ENCODE data around the gene DLG4.

DLG4 gene

GRCh38 chr17:7219812-7220592 lies at the start of gene DLG4, which contains the start of gene ACADVL:
DLG4 (minus strand) TSS chr17:7219836.
ACADVL (plus strand) TSS chr17:7219938; CDS start chr17:7219985, 47 bp downstream.
- peak; percentile 85 for DNase-seq

DNA sequence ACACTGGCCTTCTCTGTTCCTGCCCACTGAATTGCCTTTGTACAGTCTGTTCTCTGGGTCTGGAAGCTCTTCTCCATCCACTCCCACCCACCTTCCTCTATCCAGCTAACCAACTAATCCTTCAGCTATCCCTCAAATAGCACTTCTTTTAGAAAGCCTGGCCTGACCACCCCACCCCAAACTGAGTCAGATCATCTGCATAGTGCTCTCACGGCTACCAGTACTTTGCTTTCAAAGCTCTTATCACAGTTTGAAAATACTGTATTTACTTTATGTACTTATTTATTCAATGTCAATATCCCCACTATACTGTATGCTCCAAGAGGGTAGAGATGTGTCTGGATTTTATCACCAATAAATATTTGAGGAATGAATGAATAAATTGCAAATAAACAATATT lies 47.1 kb upstream of the DLG4 start:
- no peak for DNase-seq

- DNase-seq = no peak
Observed at GRCh38 chr17:7263801-7264078, 44.1 kb upstream of the DLG4 start.

DNA sequence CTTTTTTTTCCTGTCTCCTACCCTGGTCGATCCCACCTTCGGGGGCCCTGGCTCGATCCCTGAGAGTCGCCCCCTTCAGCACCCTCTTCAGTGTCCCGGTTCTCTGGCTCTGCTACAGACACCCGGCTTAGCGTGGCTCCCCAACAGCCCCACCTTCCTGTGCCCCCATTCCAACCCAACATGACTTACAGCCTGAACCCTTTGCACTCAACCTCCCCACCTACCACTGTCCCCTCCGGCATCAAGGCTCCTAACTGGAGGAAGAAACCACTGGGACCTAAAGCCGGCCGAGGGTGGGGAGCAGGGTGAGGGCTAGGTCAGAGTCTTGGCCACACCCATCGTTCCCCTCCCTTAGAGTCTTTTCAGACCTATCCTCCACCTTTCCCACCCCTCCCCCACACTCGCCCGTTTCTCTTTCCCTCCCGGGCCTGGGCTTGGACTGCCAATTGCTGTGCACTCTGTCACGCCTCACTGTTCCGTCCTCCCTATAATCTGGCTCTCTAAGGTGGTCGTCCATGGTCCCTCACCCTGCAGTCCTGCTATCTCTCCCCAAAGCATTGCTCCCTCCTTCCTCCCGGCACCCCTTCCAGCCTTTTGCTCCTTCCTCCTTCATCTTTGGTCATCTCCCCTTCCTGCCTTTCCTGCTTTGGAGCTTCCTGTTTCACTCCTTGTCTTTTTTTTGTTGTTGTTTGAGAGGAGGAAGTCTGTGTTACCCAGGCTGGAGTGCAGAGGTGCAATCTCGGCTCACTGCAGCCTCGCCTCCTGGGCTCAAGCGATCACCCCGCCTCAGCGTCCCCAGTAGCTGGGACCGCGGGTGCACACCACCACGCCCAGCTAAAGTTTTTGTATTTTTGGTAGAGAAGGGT lies 43.5 kb upstream of the DLG4 start:
- no peak for DNase-seq

GRCh38 chr17:7262192-7262934 lies 42.7 kb upstream of the DLG4 start, which contains the start of gene CLDN7:
CLDN7 (minus strand) TSS chr17:7262478; CDS start chr17:7262043, 435 bp downstream.
- no peak for DNase-seq

DNA sequence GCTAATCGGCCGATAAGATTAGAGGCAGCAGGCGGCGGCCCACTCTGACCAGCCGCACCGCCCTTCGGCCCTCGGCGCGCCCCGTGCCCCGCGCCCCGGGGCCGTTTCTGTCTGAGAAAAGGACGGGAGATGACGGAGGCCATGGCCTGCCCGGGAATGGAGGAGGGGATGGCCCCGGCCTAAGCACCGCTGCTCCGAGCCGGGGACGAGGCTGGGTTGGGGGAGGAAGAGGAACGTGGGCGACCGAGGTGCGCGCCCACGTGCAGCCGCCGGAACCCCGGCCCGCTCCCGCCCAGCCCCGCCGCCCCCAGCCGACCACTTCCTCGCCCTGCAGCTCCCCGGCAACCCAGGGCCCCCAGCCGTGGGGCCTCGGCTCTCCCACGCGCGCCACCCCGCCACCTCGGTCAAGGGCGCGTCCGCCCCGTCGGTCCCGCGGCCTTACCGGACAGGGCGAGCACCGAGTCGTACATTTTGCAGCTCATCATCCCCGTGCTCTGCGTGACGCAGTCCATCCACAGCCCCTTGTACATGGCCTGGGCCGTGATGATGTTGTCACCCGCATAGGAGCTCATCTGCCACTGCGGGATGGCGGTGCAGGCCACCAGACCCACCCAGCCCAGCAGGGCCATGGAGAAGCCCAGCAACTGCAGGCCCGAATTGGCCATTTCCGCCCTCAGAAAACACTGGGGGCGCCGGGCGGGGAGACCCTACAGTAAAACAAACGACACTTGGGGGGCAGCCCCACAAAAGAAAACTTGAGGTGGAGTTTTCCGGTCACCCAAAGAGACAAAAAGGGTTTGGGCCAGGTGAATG lies 41.9 kb upstream of the DLG4 start:
- DNase-seq = no peak

- DNase-seq = no peak
Observed at GRCh38 chr17:7260651-7261378, 41.2 kb upstream of the DLG4 start.

DNA sequence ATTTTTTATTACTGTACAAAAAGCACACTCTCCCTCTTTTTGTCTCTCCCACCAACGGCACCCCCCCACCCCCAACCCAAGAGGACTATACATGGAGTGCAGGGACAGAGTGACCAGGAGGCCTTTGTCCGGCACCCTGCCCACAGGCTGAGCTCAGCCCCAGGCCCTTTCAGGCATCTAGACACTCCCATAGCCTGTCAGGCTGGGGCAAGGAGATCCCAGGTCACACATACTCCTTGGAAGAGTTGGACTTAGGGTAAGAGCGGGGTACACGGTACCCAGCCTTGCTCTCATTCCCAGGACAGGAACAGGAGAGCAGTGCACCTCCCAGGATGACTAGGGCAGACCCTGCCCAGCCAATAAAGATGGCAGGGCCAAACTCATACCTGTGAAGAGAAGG lies 40.5 kb upstream of the DLG4 start:
- no peak for DNase-seq

DNA sequence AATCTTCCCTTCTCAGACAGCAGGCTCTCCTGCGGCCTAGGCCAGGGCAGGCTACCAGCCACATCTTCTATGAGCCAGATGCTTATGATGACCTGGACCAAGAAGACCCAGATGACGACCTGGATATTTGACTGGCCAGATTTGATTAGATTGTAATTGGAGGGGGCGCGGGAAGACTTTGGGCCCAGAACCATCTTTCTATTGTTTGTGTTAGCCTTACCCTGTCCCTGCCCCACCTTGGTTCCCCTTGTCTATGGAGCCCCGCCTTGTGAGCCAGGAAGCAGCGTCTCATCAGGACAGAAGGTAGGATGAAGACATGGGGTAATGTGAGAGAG lies 39.9 kb upstream of the DLG4 start:
- DNase-seq = no peak

- no peak for DNase-seq
Observed at GRCh38 chr17:7258731-7259554, 39.3 kb upstream of the DLG4 start.

- DNase-seq = no peak
Observed at GRCh38 chr17:7256766-7257456, 37.3 kb upstream of the DLG4 start.

DNA sequence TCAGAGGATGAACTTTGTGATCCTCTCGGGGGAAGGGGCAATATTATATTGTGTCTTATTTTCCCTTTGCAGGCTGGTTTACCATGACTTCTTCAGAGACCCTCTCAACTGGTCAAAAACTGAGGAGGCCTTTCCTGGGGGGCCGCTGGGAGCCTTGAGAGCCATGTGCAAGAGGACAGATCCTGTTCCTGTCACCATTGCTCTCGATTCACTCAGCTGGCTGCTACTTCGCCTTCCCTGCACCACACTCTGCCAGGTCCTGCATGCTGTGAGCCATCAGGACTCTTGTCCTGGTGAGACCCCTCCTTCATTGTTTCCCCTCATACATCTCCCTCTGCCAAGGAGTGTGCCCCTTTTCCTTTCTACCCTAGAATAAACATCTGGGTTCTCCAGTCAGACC lies 34.9 kb upstream of the DLG4 start:
- DNase-seq = no peak

- DNase-seq = no peak
Observed at GRCh38 chr17:7253082-7253481, 33.4 kb upstream of the DLG4 start.

GRCh38 chr17:7252176-7253043 lies 32.8 kb upstream of the DLG4 start, which contains the start of gene ELP5:
ELP5 (plus strand) TSS chr17:7252215; CDS start chr17:7252551, 336 bp downstream.
- DNase-seq = peak; percentile 89

DNA sequence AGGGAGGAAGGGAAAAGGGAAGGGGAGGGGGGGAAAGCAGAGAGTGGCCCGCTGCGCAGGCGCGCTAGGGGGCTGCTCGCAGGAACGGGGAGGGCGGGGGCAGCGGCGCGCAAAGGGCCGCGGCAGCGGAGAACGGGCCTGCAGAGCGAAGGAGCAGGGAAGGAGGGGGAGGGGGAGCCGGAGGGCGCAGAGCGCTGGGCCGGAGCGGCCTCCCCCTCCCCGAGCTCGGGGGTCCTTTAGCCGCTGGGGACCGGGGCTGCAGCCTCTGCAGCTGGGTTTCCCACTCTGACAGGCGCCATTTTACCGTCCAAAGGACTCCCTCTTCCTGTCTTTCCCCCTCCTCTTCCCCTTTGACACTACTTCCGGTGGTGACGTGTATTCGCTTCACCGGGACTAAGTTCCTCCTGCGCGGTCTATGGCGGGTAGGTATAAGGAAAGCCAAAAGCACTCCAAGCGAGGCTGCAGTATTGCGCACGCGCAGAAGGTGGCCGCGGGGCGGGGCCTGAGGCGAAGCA lies 32.1 kb upstream of the DLG4 start, which contains the start of gene CTDNEP1:
Gene CTDNEP1 (minus strand): TSS at position 74 of the 515 bp plus-strand sequence. CDS start 438 bp downstream, outside the sequence.
- DNase-seq = peak; percentile 92

DNA sequence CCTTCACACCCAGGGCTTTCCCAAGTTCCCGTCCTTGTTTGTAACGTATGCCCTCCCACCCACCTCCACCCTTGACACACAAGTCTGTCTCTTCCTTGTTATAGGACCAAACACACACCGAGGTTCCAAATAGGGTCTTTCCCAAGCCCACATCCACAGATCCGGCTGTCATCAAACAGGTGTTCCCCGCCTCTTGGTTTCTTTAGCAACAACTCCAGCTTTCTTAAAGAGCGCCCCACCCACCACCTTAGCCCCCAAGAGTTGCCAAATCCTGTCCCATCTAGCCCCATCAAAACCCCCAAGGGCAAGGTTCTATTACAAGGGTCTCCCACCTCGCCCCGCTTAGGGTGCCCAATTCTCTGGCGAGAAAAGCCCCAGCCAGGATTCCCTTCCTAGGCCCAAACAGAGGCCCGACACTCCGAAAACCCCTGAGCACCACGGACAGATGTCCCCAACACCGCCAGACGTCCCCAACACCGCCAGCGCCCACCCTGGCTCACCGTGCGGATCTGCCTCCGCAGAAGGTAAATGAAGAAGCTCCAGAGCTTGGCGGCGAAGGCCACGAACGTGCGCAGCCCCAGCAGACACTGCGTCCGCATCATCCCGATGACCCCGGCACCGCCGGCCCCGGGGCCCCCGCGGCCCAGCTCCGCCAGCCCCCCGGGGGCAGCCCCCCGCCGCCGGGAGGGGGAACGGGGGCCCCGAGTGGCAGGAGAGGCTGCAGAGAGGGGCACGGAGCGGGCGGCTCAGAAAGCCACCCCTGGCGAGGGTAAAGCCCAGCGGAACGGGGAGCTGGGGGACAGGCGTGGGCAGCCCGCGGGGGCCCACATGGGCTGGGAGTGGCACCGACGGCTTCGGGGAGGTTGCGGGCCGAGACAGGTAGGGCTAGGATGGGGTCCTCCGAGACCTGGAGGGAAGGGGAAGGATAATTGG lies 31.3 kb upstream of the DLG4 start:
- DNase-seq = no peak

- no peak for DNase-seq
Observed at GRCh38 chr17:7249830-7250229, 30.2 kb upstream of the DLG4 start.

DNA sequence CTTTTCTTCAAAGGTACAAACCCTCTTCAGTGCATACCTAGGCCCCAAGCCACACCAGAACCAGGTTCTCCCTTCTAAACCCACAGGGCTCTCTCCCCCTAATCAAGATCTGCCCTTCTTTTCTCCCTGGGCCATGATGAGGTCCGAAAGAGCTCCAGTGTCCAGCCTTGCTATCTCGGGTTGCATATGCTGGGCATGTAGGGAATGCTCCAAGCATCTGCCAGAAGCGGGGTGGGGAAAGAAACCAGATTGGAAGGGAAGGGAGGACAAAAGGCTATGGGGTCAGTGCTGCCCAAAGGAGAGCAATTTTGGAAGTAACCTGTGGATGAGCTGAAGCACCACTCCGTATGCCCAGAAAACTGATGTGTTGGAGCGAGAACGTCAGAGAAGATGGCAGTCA lies 29.6 kb upstream of the DLG4 start:
- DNase-seq = no peak
